Heart right ventricle (tissue), 16 donors: Measurements from ENCODE around the gene PEAK1. TPM values are rescaled to one million over a fixed set of nuclear protein-coding genes. Genes with fewer than 3 reads are reported as not detected.
A peak's percentile ranks its signal among the peaks of the same experiment; 100 is the strongest.

Experiments
- ATAC-seq, 8 donors: fragments of 200-7000 bp; cut with Tn5 transposase; one replicate each; pipeline ENCODE4 v1.9.1; 2020; ENCODE audit warnings: mild to moderate bottlenecking in 8 of 8, moderate library complexity in 8 of 8, moderate number of reproducible peaks in 1 of 8
- DNase-seq, 2 donors: peaks; one replicate each; pipeline ENCODE4 v3.0.0-alpha.2; 2020
- H3K27ac ChIP-seq, 10 donors: fragments of 200-600 bp; sonication (generic) in 2 of 10; one replicate each; pipeline versions ENCODE4 v1.5.0 to v1.8.0; 2020 to 2022; ENCODE audit warnings: mild to moderate bottlenecking in 3 of 10
- H3K27me3 ChIP-seq, 7 donors: fragments of 200-600 bp; one replicate each; pipeline ENCODE4 v1.8.0; 2021 to 2022; ENCODE audit warnings: mild to moderate bottlenecking in 2 of 7
- H3K36me3 ChIP-seq, 9 donors: fragments of 200-600 bp; sonication (generic) in 1 of 9; one replicate each; pipeline versions ENCODE4 v1.5.0 to v1.8.0; 2020 to 2022; ENCODE audit warnings: mild to moderate bottlenecking in 2 of 9
- H3K4me1 ChIP-seq, 9 donors: fragments of 200-600 bp; sonication (generic) in 1 of 9; one replicate each; pipeline versions ENCODE4 v1.5.0 to v1.8.0; 2020 to 2022; ENCODE audit warnings: mild to moderate bottlenecking in 4 of 9
- H3K4me3 ChIP-seq, 10 donors: fragments of 200-600 bp; sonication (generic) in 2 of 10; one replicate each; pipeline versions ENCODE4 v1.5.0 to v1.8.0; 2020 to 2022; ENCODE audit warnings: mild to moderate bottlenecking in 7 of 10, moderate library complexity in 2 of 10
- H3K9me3 ChIP-seq, 11 donors: fragments of 200-600 bp in 10 of 11; sonication (generic) in 2 of 11; one replicate each; pipeline versions ENCODE4 v1.5.0 to v1.8.0; 2013 to 2022; ENCODE audit warnings: mild to moderate bottlenecking in 2 of 11, control low read depth in 1 of 11, moderate library complexity in 1 of 11
- WGBS, 2 donors: extraction: QIAGEN DNeasy Blood & Tissue Kit; methylation state at CpG; one replicate each; pipeline ENCODE4 v1.1.7; 2013; ENCODE audit warnings: inconsistent platforms in 1 of 2; 5-methylcytosine and 5-hydroxymethylcytosine counted together
- intact Hi-C, 10 donors: fragments of 100-400 bp; cut with DNase I; formaldehyde crosslinking; loops; one replicate each; pipeline versions ENCODE4 v1.11.1 to v1.14.2; 2022
- polyA plus RNA-seq, 2 donors: library from polyadenylated mRNA; stranded (reverse); fragments of 200-250 nt; gene quantifications; one replicate each; pipeline ENCODE4 v1.2.3, GENCODE V29; 2013
- total RNA-seq, 10 donors: library from RNA; stranded (reverse); fragmentation: NEBNext Ultra II Directional in 3 of 10; extraction: Animal tissue kit (Norgen Biotek cat#: 25700) in 3 of 10; gene quantifications; one replicate each; pipeline versions ENCODE4 v1.2.1 to v1.2.4, GENCODE V29; 2021 to 2023
- TF ChIP-seq, protein P1 (sequence below), 9 donors: fragments of 200-600 bp; sonication (generic) in 2 of 9; IDR thresholded peaks; one replicate each; pipeline versions ENCODE4 v1.5.0 to v1.8.0; 2021 to 2022; ENCODE audit warnings: antibody characterized with exemption in 9 of 9, mild to moderate bottlenecking in 5 of 9, moderate library complexity in 1 of 9
- donor health status: Arrhythmogenic right ventricular cardiomyopathy.
- donor health status: ischemic (EF 13 %, LVEDD 7.1; RV severe dilation, severe dysfunction).
- donor health status: healthy with polysubstance abuse.
- donor health status: DM: no; HTN: yes; CAD: no.
- donor health status: DM: no; HTN: no; CAD: no.
- donor health status: ischemic (EF 25% LVEDD 6.9; RV normal size, moderate dysfunction).
- donor health status: ischemic (EF 25% LVEDD 5.7; RV mildly dilated, moderate dysfunction).
- donor health status: healthy.
- donor health status: DM: yes; HTN: yes; CAD: no.
- donor health status: Ischemic cardiomyopathy.
- donor health status: ischemic (EF 35%, LVEDD 5.7; RV mildly dilated, moderate dysfunction).
- donor health status: nonischemic (EF 11% LVEDD 7.7; RV severe dilation, severe dysfunction).
- donor health status: DM: yes; HTN: yes; CAD: no.
- donor health status: PGD.
- donor health status: ischemic (EF 29% LVEDD 5.4; RV normal size, mild dysfunction).
- donor health status: nonischemic (EF 23%, LVEDD 6.1; RV moderate dilation, normal function).

Gene PEAK1
- total and polyA plus RNA-seq, 12 donors: 7.0 to 146 (median 90.8) TPM

DNA sequence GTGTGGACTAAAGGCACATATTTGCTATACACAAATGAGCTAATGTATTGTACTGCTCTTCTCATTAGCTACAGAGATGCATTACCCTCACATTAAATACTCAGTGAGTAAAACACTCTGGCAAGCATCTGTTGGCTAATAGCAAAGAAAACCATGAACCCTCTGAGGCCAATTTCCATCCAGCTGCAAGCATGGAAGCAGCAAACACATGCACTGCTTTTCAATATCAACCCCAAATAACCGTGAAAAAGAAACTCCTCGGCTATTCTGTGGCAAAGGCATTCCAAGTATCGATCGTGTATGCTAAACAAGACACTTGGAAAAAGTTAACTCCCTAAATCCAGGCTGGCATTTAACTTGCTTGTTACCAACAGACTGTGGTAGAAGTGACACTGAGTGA, 67.0 kb downstream of the PEAK1 start:
- TF ChIP-seq, protein P1, sequence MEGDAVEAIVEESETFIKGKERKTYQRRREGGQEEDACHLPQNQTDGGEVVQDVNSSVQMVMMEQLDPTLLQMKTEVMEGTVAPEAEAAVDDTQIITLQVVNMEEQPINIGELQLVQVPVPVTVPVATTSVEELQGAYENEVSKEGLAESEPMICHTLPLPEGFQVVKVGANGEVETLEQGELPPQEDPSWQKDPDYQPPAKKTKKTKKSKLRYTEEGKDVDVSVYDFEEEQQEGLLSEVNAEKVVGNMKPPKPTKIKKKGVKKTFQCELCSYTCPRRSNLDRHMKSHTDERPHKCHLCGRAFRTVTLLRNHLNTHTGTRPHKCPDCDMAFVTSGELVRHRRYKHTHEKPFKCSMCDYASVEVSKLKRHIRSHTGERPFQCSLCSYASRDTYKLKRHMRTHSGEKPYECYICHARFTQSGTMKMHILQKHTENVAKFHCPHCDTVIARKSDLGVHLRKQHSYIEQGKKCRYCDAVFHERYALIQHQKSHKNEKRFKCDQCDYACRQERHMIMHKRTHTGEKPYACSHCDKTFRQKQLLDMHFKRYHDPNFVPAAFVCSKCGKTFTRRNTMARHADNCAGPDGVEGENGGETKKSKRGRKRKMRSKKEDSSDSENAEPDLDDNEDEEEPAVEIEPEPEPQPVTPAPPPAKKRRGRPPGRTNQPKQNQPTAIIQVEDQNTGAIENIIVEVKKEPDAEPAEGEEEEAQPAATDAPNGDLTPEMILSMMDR (IDR thresholded peaks at IDR 0.05): no peak
- ATAC-seq: no peak
- WGBS, 2 donors: 21 to 28% methylated on average over 4 of the region's 4 CpGs
- H3K4me3 ChIP-seq: no peak overlapping the region
- peaks cover 0 to 5% (median 0%) of the 10 kb centered on the region in 9 donors for H3K36me3 ChIP-seq
- DNase-seq: no peak
- peak overlapping the region in 1 of 10 donors; percentile 27 for H3K27ac ChIP-seq
- peaks cover 2 to 65% (median 35%) of the 10 kb centered on the region in 9 donors for H3K4me1 ChIP-seq
- intact Hi-C loops: loop anchor here in 1 of 10 donors (5.0 kb wide), 1 partner anchor 64 kb away; no protein-coding TSS in a partner anchor
- H3K27me3 ChIP-seq: no peaks in the 10 kb centered on the region
- no peaks in the 10 kb centered on the region for H3K9me3 ChIP-seq

DNA sequence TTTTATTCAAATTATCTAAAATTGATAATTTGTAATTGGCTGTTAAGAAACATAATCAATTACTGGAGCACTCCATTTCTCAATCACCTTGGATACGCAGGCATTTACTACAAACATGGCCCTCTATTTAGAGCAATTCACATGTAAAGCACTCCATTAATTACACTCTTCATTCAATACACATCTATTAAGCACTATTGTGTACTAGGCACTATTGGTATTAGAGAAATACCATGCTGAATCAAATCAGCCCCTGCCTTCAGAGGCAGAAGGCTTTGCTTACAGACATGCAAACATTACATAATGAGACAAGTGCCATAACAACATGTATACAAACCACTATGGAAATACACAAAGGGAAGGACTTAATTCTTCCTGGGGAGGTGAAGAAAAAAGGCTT, 69.1 kb downstream of the PEAK1 start:
- TF ChIP-seq, protein P1 (IDR thresholded peaks at IDR 0.05): no peak
- DNase-seq (no peak), ATAC-seq (no peak)
- H3K36me3 ChIP-seq: no peaks in the 10 kb centered on the region
- H3K4me3 ChIP-seq: no peak overlapping the region
- intact Hi-C loops: loop anchor here in 1 of 10 donors (5.0 kb wide), 1 partner anchor 67 kb away; no protein-coding TSS in a partner anchor
- H3K27ac ChIP-seq: no peak overlapping the region
- H3K9me3 ChIP-seq: no peaks in the 10 kb centered on the region
- H3K4me1 ChIP-seq: peaks cover 6 to 73% (median 52%) of the 10 kb centered on the region in 9 donors
- no peaks in the 10 kb centered on the region for H3K27me3 ChIP-seq
- 100% methylated on average over 1 of the region's 1 CpG for WGBS, 2 donors

DNA sequence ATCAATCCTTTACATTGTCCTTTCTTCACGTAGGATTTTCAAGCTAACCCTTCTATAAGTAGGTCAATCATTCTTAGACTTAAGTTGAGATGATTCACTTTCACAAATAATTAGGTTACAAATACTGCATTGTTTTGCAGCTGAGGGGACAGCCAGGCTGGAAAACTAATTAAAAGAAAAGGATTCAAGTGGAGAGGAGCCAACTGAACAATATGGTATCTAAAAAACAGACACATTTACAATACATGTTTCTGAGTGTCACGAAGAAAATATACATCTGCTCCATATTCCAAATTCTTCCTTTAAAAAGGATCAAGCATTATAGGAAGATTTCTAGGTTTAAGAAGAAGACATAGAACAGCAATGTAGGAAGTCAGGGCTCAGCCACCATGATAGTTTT, 70.2 kb downstream of the PEAK1 start:
- 45 to 55% methylated on average over 2 of the region's 2 CpGs for WGBS, 2 donors
- DNase-seq: no peak
- no peak for ATAC-seq
- intact Hi-C loops: loop anchor here in 2 of 10 donors (5.0 kb wide), 2 partner anchors 68 to 148 kb away; no protein-coding TSS in a partner anchor
- TF ChIP-seq, protein P1 (IDR thresholded peaks at IDR 0.05): no peak
- Histone ChIP-seq H3K36me3 (no peaks in the 10 kb centered on the region), H3K4me1 (peaks cover 6 to 73% (median 52%) of the 10 kb centered on the region in 9 donors), H3K27me3 (no peaks in the 10 kb centered on the region), H3K9me3 (no peaks in the 10 kb centered on the region), H3K27ac (no peak overlapping the region), H3K4me3 (no peak overlapping the region)

DNA sequence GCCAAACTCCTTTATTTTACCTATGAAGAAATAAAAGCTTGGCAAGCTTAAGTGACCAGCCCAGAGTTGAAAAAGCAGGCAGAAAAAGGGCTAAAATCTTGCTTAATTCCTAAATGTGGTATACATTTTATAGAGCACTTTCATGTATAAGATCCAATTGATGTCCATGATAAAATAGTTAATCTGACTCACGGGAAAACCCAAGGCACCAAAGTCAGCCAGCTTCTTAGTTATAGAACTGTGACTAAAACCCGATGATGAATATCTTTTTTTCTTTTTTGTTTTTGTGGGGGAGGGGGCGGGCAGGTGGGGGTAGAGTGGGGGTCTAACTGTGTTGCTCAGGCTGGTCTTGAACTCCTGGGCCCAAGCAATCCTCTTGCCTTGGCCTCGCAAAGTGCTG, 71.4 kb downstream of the PEAK1 start:
- intact Hi-C loops: loop anchor here in 1 of 10 donors (5.0 kb wide), 2 partner anchors 69 to 149 kb away; no protein-coding TSS in a partner anchor
- DNase-seq (no peak), ATAC-seq (no peak)
- H3K4me1 ChIP-seq: peaks cover 6 to 62% (median 42%) of the 10 kb centered on the region in 9 donors
- no peak overlapping the region for H3K27ac ChIP-seq
- no peaks in the 10 kb centered on the region for H3K9me3 ChIP-seq
- H3K27me3 ChIP-seq: no peaks in the 10 kb centered on the region
- no peak overlapping the region for H3K4me3 ChIP-seq
- 94 to 98% methylated on average over 4 of the region's 4 CpGs for WGBS, 2 donors
- H3K36me3 ChIP-seq: no peaks in the 10 kb centered on the region
- TF ChIP-seq, protein P1 (IDR thresholded peaks at IDR 0.05): no peak
